Measurements from ENCODE around the gene STH.

DNA sequence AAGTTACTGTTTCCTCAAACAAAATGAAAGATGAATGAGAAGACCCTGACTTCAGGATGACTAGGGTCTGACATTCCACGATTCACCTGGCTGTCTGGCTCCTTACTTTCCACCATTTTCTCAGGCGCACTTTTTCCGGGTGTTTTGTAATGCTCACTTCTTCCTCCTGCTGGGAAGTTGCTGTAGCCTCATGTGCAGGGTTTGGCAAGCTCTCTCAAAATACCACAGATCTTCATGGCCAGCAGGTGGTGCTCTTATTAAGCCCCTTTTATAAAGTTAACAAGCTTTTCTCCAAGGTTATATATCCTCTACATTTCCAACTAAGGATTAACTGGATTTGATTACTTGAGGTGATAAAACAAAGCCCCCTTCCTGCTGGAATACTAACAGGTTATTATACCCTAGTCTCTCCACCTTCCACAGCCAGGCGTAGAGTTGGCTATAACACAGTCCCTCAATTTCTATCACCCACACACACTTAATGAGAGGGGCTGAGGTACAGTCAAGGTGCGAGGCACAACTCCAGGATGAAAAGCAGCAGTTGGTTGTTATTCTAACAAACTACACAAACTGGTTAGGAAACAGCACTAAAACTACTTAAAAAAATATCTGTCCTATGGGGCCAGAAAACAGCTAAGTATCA lies 45.4 kb downstream of the STH start:
- TF ChIP-seq ZNF70 (CRISPR knock-in tag; IDR thresholded peaks at IDR 0.05) (no peak), SNAI2 (CRISPR knock-in tag; IDR thresholded peaks at IDR 0.05) (no peak), ZFP30 (CRISPR knock-in tag; IDR thresholded peaks at IDR 0.05) (no peak), OSR1 (CRISPR knock-in tag; IDR thresholded peaks at IDR 0.05) (no peak), TOX (CRISPR knock-in tag; IDR thresholded peaks at IDR 0.05; ENCODE audit: borderline replicate concordance) (no peak), ESRRG (CRISPR knock-in tag; IDR thresholded peaks at IDR 0.05) (no peak)
- TF ChIP-seq, protein P1, sequence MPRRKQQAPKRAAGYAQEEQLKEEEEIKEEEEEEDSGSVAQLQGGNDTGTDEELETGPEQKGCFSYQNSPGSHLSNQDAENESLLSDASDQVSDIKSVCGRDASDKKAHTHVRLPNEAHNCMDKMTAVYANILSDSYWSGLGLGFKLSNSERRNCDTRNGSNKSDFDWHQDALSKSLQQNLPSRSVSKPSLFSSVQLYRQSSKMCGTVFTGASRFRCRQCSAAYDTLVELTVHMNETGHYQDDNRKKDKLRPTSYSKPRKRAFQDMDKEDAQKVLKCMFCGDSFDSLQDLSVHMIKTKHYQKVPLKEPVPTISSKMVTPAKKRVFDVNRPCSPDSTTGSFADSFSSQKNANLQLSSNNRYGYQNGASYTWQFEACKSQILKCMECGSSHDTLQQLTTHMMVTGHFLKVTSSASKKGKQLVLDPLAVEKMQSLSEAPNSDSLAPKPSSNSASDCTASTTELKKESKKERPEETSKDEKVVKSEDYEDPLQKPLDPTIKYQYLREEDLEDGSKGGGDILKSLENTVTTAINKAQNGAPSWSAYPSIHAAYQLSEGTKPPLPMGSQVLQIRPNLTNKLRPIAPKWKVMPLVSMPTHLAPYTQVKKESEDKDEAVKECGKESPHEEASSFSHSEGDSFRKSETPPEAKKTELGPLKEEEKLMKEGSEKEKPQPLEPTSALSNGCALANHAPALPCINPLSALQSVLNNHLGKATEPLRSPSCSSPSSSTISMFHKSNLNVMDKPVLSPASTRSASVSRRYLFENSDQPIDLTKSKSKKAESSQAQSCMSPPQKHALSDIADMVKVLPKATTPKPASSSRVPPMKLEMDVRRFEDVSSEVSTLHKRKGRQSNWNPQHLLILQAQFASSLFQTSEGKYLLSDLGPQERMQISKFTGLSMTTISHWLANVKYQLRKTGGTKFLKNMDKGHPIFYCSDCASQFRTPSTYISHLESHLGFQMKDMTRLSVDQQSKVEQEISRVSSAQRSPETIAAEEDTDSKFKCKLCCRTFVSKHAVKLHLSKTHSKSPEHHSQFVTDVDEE (CRISPR knock-in tag; IDR thresholded peaks at IDR 0.05): no peak
- TF ChIP-seq, protein P2, sequence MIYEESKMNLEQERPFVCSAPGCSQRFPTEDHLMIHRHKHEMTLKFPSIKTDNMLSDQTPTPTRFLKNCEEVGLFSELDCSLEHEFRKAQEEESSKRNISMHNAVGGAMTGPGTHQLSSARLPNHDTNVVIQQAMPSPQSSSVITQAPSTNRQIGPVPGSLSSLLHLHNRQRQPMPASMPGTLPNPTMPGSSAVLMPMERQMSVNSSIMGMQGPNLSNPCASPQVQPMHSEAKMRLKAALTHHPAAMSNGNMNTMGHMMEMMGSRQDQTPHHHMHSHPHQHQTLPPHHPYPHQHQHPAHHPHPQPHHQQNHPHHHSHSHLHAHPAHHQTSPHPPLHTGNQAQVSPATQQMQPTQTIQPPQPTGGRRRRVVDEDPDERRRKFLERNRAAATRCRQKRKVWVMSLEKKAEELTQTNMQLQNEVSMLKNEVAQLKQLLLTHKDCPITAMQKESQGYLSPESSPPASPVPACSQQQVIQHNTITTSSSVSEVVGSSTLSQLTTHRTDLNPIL (CRISPR knock-in tag; IDR thresholded peaks at IDR 0.05; ENCODE audit: low read depth): no peak
- TF ChIP-seq, protein P3, sequence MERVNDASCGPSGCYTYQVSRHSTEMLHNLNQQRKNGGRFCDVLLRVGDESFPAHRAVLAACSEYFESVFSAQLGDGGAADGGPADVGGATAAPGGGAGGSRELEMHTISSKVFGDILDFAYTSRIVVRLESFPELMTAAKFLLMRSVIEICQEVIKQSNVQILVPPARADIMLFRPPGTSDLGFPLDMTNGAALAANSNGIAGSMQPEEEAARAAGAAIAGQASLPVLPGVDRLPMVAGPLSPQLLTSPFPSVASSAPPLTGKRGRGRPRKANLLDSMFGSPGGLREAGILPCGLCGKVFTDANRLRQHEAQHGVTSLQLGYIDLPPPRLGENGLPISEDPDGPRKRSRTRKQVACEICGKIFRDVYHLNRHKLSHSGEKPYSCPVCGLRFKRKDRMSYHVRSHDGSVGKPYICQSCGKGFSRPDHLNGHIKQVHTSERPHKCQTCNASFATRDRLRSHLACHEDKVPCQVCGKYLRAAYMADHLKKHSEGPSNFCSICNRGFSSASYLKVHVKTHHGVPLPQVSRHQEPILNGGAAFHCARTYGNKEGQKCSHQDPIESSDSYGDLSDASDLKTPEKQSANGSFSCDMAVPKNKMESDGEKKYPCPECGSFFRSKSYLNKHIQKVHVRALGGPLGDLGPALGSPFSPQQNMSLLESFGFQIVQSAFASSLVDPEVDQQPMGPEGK (CRISPR knock-in tag; IDR thresholded peaks at IDR 0.05; ENCODE audit: borderline replicate concordance): no peak
